GM23338 (cell line): ENCODE data around the gene S100B.

Experiments
- EZH2phosphoT487 ChIP-seq: fragments of 200-600 bp; sonication (generic); IDR thresholded peaks from one replicate; pipeline ENCODE4 v1.8.1; 2018; ENCODE audit warnings: antibody characterized with exemption; ENCODE audit not compliant: unreplicated experiment
- JUNB ChIP-seq: IDR thresholded peaks from one replicate; pipeline ENCODE4 v1.6.1; 2016; ENCODE audit warnings: antibody characterized with exemption; ENCODE audit not compliant: unreplicated experiment
- POLR2AphosphoS5 ChIP-seq: IDR thresholded peaks from 2 replicates; pipeline ENCODE4 v1.6.1; 2016; ENCODE audit warnings: antibody characterized with exemption, low read depth
- TF ChIP-seq, protein P1 (sequence below), 2 experiments: fragments of 200-600 bp in 1 of 2; sonication (generic) in 1 of 2; conservative IDR thresholded peaks; 2 replicates each; pipeline versions ENCODE4 v1.5.1 to v1.6.1; 2016 to 2017; ENCODE audit warnings: antibody characterized with exemption in 2 of 2, low read depth in 2 of 2, mild to moderate bottlenecking in 2 of 2, moderate library complexity in 1 of 2
- TF ChIP-seq, protein P2 (sequence below): IDR thresholded peaks from one replicate; pipeline ENCODE4 v1.6.1; 2018; ENCODE audit warnings: antibody characterized with exemption; ENCODE audit not compliant: unreplicated experiment

DNA sequence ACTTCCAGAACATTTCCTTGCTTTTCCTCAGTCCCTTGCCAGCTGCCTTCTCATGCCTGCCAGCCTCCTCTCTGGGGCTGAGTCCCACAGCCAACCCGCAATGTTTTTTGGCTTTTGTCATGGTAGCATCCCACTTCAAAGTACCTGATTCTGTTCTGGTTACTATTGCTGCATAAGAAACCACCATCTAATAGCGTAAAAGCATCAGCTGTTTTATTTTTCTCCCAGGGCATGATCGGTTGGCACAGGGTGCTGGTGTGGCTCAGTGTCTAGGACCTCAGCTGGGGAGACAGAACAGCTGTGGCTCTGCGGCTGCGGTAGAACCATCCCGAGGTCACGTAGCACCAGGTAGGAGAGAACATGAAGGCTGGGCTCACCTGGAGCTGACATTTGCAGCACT, 21.7 kb upstream of the S100B start:
- TF ChIP-seq, protein P1, sequence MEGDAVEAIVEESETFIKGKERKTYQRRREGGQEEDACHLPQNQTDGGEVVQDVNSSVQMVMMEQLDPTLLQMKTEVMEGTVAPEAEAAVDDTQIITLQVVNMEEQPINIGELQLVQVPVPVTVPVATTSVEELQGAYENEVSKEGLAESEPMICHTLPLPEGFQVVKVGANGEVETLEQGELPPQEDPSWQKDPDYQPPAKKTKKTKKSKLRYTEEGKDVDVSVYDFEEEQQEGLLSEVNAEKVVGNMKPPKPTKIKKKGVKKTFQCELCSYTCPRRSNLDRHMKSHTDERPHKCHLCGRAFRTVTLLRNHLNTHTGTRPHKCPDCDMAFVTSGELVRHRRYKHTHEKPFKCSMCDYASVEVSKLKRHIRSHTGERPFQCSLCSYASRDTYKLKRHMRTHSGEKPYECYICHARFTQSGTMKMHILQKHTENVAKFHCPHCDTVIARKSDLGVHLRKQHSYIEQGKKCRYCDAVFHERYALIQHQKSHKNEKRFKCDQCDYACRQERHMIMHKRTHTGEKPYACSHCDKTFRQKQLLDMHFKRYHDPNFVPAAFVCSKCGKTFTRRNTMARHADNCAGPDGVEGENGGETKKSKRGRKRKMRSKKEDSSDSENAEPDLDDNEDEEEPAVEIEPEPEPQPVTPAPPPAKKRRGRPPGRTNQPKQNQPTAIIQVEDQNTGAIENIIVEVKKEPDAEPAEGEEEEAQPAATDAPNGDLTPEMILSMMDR (conservative IDR thresholded peaks at IDR 0.05; ENCODE audit: low read depth in 2 of 2): no peak
- TF ChIP-seq EZH2phosphoT487: no peak
- TF ChIP-seq JUNB: no peak
- TF ChIP-seq POLR2AphosphoS5: no peak
- TF ChIP-seq, protein P2, sequence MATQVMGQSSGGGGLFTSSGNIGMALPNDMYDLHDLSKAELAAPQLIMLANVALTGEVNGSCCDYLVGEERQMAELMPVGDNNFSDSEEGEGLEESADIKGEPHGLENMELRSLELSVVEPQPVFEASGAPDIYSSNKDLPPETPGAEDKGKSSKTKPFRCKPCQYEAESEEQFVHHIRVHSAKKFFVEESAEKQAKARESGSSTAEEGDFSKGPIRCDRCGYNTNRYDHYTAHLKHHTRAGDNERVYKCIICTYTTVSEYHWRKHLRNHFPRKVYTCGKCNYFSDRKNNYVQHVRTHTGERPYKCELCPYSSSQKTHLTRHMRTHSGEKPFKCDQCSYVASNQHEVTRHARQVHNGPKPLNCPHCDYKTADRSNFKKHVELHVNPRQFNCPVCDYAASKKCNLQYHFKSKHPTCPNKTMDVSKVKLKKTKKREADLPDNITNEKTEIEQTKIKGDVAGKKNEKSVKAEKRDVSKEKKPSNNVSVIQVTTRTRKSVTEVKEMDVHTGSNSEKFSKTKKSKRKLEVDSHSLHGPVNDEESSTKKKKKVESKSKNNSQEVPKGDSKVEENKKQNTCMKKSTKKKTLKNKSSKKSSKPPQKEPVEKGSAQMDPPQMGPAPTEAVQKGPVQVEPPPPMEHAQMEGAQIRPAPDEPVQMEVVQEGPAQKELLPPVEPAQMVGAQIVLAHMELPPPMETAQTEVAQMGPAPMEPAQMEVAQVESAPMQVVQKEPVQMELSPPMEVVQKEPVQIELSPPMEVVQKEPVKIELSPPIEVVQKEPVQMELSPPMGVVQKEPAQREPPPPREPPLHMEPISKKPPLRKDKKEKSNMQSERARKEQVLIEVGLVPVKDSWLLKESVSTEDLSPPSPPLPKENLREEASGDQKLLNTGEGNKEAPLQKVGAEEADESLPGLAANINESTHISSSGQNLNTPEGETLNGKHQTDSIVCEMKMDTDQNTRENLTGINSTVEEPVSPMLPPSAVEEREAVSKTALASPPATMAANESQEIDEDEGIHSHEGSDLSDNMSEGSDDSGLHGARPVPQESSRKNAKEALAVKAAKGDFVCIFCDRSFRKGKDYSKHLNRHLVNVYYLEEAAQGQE: no peak
